Heart left ventricle (tissue), 13 donors: ENCODE measurements around the gene KRTAP4-11.

ENCODE experiments used
- CTCF ChIP-seq, 12 donors: fragments of 200-600 bp; sonication (generic) in 4 of 12; IDR thresholded peaks; one replicate each; pipeline versions ENCODE4 v1.5.0 to v1.8.0; 2018 to 2022; ENCODE audit warnings: antibody characterized with exemption in 12 of 12, mild to moderate bottlenecking in 5 of 12
- POLR2A ChIP-seq, 2 donors: fragments of 450-650 bp; IDR thresholded peaks; one replicate each; pipeline ENCODE4 v1.6.1; 2017; ENCODE audit warnings: antibody characterized with exemption in 2 of 2, mild to moderate bottlenecking in 2 of 2, moderate library complexity in 2 of 2
- donor health status: ischemic (EF 13 %, LVEDD 7.1; RV severe dilation, severe dysfunction).
- donor health status: DM: no; HTN: yes; CAD: no.
- donor health status: DM: no; HTN: no; CAD: no.
- donor health status: ischemic (EF 25% LVEDD 6.9; RV normal size, moderate dysfunction).
- donor health status: ischemic (EF 25% LVEDD 5.7; RV mildly dilated, moderate dysfunction).
- donor health status: ischemic (EF 35%, LVEDD 5.7; RV mildly dilated, moderate dysfunction).
- donor health status: nonischemic (EF 11% LVEDD 7.7; RV severe dilation, severe dysfunction).
- donor health status: DM: yes; HTN: yes; CAD: no.
- donor health status: PGD.
- donor health status: ischemic (EF 29% LVEDD 5.4; RV normal size, mild dysfunction).
- donor health status: nonischemic (EF 23%, LVEDD 6.1; RV moderate dilation, normal function).

GRCh38 chr17:41067281-41067680, 50.9 kb downstream of the KRTAP4-11 start:
- TF ChIP-seq CTCF (IDR thresholded peaks at IDR 0.05) (no peak), POLR2A (IDR thresholded peaks at IDR 0.05) (no peak)
